HG03025 (cell line): ENCODE measurements around the gene KCNN1.
A peak's percentile ranks its signal among the peaks of the same experiment; 100 is the strongest.
"Not testable (repeated sequence)": the region's sequence is repeated elsewhere in the genome, so short reads cannot be mapped to it uniquely, and the experiment has no call there.

Source experiments
- ATAC-seq: cut with Tn5 transposase; IDR thresholded peaks from one replicate; pipeline ENCODE4 v1.9.1; 2021; ENCODE audit warnings: mild to moderate bottlenecking, moderate library complexity; ENCODE audit not compliant: unreplicated experiment, low FRiP score

Gene KCNN1

GRCh38 chr19:17966550-17967256, at the start of gene KCNN1:
TSS of gene KCNN1 (plus strand) at chr19:17967107. CDS start at chr19:17973889, 6,782 bp downstream.
- ATAC-seq: no peak

DNA sequence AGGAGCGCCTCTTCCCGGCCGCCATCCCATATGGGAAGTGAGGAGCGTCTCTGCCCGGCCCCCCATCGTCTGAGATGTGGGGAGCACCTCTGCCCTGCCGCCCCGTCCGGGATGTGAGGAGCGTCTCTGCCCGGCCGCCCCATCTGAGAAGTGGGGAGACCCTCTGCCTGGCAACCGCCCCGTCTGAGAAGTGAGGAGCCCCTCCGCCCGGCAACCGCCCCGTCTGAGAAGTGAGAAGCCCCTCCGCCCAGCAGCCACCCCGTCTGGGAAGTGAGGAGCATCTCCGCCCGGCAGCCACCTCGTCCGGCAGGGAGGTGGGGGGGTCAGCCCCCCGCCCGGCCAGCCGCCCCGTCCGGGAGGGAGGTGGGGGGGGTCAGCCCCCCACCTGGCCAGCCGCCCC, 48.8 kb upstream of the KCNN1 start:
- ATAC-seq: not testable (repeated sequence)

- ATAC-seq: not testable (repeated sequence)
These were observed 47.8 kb upstream of the KCNN1 start for GRCh38 chr19:17919122-17919521.

GRCh38 chr19:17920527-17920926, 46.4 kb upstream of the KCNN1 start:
- no peak for ATAC-seq

GRCh38 chr19:17922138-17922537, 44.8 kb upstream of the KCNN1 start:
- no peak for ATAC-seq

- no peak for ATAC-seq
These were observed 40.9 kb upstream of the KCNN1 start for GRCh38 chr19:17926044-17926443.

DNA sequence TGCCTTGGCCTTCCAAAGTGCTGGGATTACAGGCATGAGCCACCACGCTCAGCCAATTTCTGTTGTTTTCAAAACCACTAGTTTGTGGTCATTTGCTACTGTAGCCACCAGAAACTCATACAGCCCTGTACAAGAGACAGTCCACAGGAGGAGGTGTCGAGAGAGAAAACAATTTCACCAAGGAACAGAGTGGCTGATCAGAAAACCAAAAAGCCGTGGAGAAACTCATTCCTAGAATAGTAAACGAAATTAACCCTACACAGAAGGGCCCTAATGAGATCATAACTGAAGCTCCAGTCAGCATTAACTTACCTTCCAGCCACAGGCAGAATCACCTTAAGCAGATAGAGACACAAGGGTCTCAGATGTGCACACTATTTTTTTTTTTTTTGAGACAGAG, 37.9 kb upstream of the KCNN1 start:
- no peak for ATAC-seq

DNA sequence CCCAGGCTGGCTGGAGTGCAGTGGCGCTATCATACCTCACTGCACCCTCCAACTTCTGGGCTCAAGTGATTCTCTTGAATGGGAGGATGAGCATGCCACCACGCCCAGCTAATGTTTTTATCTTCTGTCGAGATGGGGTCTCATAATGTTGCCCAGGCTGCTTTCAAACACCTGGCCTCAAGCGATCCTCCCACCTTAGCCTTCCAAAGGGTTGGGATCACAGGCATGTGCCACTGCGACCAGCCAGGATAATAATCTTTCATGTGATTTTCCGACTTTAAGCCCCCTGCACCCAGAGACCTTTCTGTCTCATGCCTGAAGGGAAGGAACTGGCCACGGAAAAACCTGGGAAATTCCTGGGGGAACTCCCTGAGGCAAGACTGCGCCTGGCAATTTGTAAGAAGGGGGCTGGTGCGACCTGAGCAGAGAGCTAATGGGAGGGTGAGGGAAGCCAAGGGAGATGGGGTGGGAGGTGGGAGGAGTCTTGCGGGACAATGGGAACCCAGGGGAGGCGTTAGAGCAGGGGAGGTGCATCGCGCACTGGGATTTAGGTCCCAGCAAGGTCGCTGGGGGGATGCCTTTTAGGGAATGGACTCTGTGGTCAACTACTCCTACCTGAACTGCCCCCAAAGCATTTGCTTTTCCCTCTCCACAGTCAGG, 35.2 kb upstream of the KCNN1 start:
- ATAC-seq: no peak

- ATAC-seq: peak; percentile 85
These were observed 34.2 kb upstream of the KCNN1 start, which contains the start of gene CCDC124 for GRCh38 chr19:17932485-17933338. TSS of gene CCDC124 (plus strand) at chr19:17933015. CDS start at chr19:17936421, 3,406 bp downstream.

DNA sequence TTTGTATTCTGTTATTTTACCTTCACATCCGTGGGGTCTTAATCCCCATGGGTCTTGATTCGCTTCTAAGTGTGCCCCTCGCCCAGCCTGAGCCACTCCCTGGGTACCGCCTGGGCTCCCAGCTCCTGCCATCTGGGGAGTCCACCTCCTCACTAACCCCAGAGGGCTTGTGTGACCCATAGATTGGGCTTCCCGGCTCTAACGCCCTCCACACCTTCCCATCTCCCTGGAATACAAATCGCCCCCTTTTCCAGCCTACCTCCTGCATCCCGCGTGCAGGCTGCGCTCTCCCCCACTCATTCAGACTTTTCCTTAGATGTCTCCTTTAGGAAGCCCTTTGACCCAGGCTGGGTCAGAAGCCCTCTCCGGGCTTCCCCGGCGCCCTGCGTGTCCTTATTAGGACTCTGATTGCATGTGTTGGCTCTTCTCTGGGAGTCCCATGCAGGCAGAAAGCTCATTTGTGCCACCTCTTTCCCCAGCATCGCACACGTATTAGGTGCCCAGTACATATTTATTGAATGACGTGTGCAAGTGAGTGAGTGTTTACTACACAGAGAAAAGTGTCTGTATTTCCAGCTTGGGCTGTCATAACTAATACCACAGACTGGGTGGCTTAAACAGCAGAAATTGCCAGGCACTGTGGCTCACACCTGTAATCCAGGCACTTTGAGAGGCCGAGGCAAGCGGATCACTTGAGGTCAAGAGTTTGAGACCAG, 33.3 kb upstream of the KCNN1 start:
- ATAC-seq: no peak

GRCh38 chr19:17936379-17936778, 30.5 kb upstream of the KCNN1 start:
- no peak for ATAC-seq

GRCh38 chr19:17937371-17937900, 29.5 kb upstream of the KCNN1 start:
- ATAC-seq: no peak

DNA sequence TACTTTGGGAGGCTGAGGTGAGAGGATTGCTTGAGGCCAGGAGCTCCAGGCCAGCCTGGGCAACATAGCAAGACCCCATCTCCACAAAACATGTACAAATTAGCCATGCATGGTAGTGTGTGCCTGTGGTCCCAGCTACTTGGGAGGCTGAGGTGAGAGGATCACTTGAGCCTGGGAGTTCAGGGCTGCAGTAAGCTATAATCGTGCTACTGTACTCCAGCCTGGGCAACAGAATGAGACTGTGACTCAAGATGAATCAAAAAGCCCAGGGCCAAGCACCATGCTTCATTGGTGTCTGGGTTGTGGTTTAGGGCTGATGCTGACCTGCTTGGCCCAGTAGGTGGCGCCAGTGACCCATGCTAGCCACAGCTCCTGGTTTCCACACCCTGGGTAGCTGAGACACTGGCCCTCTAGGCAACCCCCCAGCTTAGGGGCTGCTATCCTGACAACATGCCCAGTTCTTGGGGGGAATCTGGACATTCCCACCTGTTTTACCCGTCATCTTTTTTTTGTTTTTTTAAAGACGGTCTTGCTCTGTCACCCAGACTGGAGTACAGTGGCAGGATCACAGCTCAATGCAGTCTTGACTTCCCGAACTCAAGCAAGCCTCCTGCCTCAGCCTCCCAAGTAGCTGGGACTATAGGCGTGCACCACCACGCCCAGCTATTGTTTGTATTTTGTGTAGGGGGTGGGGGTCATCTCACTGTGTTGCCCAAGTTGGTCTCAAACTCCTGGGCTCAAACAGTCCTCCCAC, 28.6 kb upstream of the KCNN1 start:
- ATAC-seq: no peak

- no peak for ATAC-seq
These were observed 24.7 kb upstream of the KCNN1 start for GRCh38 chr19:17942181-17942580.

DNA sequence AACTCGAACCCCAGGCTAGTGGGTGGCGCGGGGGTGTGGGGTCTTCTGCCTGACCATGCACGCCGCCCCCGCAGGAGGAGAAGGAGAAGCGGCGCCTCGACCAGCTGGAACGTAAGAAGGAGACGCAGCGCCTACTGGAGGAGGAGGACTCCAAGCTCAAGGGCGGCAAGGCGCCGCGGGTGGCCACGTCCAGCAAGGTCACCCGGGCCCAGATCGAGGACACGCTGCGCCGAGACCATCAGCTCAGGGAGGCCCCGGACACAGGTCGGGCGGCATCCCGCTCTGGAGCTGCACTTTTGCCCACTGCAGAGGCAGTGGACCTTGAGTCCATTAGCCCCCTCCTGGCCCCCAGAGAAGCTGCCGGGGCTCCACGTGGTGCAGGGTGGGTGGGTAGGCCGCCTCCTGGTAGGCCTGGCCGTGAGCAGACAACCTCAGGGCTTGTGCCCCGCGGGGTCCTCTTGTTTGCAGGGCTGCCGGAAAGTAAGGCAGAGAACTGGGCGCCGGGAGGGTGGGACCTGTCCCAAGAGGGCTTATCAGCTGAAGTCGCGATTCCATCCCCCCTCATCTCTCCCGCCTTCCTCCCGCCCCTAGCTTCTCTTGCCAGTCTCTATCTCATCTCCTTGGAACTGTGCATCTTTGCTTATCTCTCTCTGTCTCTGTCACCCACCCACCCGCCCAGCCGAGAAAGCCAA, 24.2 kb upstream of the KCNN1 start:
- ATAC-seq: no peak

- ATAC-seq: no peak
These were observed 23.4 kb upstream of the KCNN1 start for GRCh38 chr19:17943274-17944221.

DNA sequence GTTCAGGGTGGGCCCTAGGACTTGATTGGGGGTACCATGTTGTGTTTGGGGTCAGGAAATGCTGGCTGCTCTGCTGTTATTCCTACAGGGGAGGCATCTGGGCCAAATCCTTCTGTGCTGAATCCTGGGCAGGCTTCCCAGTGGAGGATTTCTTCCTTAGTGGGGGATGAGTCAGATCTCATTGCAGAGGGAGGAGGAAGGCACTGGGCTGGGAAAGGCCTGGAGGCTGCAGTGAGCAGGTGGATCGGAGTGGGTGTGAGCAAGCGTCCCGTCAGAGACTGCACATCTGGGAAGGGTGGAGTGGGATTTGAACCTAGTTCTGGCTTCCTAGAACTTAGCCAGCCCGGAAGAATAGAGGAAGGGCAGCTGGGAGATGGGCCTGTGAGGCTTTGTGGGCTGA, 22.6 kb upstream of the KCNN1 start:
- no peak for ATAC-seq
